CD14-positive monocyte (primary cell): ENCODE results near the gene CHRNB1. TPM values are rescaled to one million over a fixed set of nuclear protein-coding genes. Genes with fewer than 3 reads are reported as not detected.

Source experiments
- DNase-seq, 3 donors: peaks; one replicate each; pipeline ENCODE4 v3.0.0-alpha.2; 2011 to 2022
- H2AFZ ChIP-seq: 2 replicates; pipeline ENCODE4 v1.6.0; 2012; ENCODE audit warnings: mild to moderate bottlenecking, low read depth, low read length, inconsistent platforms; ENCODE audit not compliant: insufficient read depth, poor library complexity, severe bottlenecking
- H3K27ac ChIP-seq, 2 donors: 1 replicate in 1 of 2; 2 replicates in 1 of 2; pipeline ENCODE4 v1.5.1; 2012 to 2013; ENCODE audit warnings: low read length in 2 of 2, control low read depth in 1 of 2, inconsistent platforms in 1 of 2, low read depth in 1 of 2, mild to moderate bottlenecking in 1 of 2
- H3K27me3 ChIP-seq, 2 donors: one replicate each; pipeline versions ENCODE4 v1.6.0 to v1.6.1; 2011 to 2013; ENCODE audit warnings: low read length in 2 of 2; ENCODE audit not compliant: control insufficient read depth in 2 of 2, insufficient read depth in 2 of 2
- H3K36me3 ChIP-seq, 2 donors: replicated peaks in 1 of 2; 1 replicate in 1 of 2; 2 replicates in 1 of 2; pipeline versions ENCODE4 v1.5.1 to v1.6.1; 2012 to 2013; ENCODE audit warnings: low read length in 2 of 2, control low read depth in 1 of 2, inconsistent platforms in 1 of 2, mild to moderate bottlenecking in 1 of 2; ENCODE audit not compliant: insufficient read depth in 2 of 2, control insufficient read depth in 1 of 2
- H3K4me1 ChIP-seq, 2 donors: 1 replicate in 1 of 2; 2 replicates in 1 of 2; pipeline versions ENCODE4 v1.5.1 to v1.6.1; 2012 to 2013; ENCODE audit warnings: low read length in 2 of 2, control low read depth in 1 of 2, inconsistent platforms in 1 of 2, mild to moderate bottlenecking in 1 of 2, moderate library complexity in 1 of 2; ENCODE audit not compliant: insufficient read depth in 2 of 2, control insufficient read depth in 1 of 2
- H3K4me2 ChIP-seq: replicated peaks from 2 replicates; pipeline ENCODE3; 2012; ENCODE audit warnings: low read length, moderate library complexity, mild to moderate bottlenecking; ENCODE audit not compliant: poor library complexity, severe bottlenecking; ENCODE audit errors: extremely low read depth
- H3K4me3 ChIP-seq, 3 experiments: fragments of 200-600 bp in 1 of 3; sonication (generic) in 1 of 3; replicated peaks in 1 of 3; 1 replicate in 2 of 3; 2 replicates in 1 of 3; pipeline ENCODE4 v1.5.1; 2011 to 2013; ENCODE audit warnings: low read length in 3 of 3, mild to moderate bottlenecking in 3 of 3, control low read depth in 2 of 3, low read depth in 2 of 3, inconsistent platforms in 1 of 3, moderate library complexity in 1 of 3
- H3K79me2 ChIP-seq: 2 replicates; pipeline ENCODE4 v1.6.0; 2012; ENCODE audit warnings: mild to moderate bottlenecking, control low read depth, inconsistent platforms, low read length, moderate library complexity; ENCODE audit not compliant: insufficient read depth
- H3K9ac ChIP-seq: 2 replicates; pipeline ENCODE4 v1.6.0; 2017; ENCODE audit warnings: low read length, mild to moderate bottlenecking; ENCODE audit not compliant: insufficient read depth, poor library complexity, severe bottlenecking
- H3K9me3 ChIP-seq, 2 donors: replicated peaks in 1 of 2; 1 replicate in 1 of 2; 2 replicates in 1 of 2; pipeline versions ENCODE4 v1.5.1 to v1.6.1; 2012 to 2013; ENCODE audit warnings: low read length in 2 of 2, control low read depth in 1 of 2; ENCODE audit not compliant: control insufficient read depth in 1 of 2, insufficient read depth in 1 of 2
- H4K20me1 ChIP-seq: 2 replicates; pipeline ENCODE4 v1.6.0; 2012; ENCODE audit warnings: mild to moderate bottlenecking, low read length, control low read depth, moderate library complexity; ENCODE audit not compliant: insufficient read depth
- H3K27ac Mint-ChIP-seq, 7 donors: one replicate each; pipeline ENCODE4 v1.8.0; 2020; ENCODE audit warnings: mild to moderate bottlenecking in 7 of 7, mixed read lengths in 7 of 7, moderate library complexity in 6 of 7, inconsistent platforms in 2 of 7
- H3K27me3 Mint-ChIP-seq, 3 donors: one replicate each; pipeline ENCODE4 v1.8.0; 2021 to 2022; ENCODE audit warnings: low read depth in 3 of 3, mild to moderate bottlenecking in 3 of 3, mixed read lengths in 3 of 3, moderate library complexity in 3 of 3, inconsistent platforms in 1 of 3
- H3K36me3 Mint-ChIP-seq, 2 donors: one replicate each; pipeline ENCODE4 v1.8.0; 2020; ENCODE audit warnings: mixed read lengths in 2 of 2, inconsistent platforms in 1 of 2, mild to moderate bottlenecking in 1 of 2
- H3K4me1 Mint-ChIP-seq: one replicate; pipeline ENCODE4 v1.8.0; 2020; ENCODE audit warnings: mild to moderate bottlenecking, mixed read lengths
- H3K4me3 Mint-ChIP-seq, 2 donors: one replicate each; pipeline ENCODE4 v1.8.0; 2020; ENCODE audit warnings: mild to moderate bottlenecking in 2 of 2, mixed read lengths in 2 of 2, moderate library complexity in 1 of 2
- H3K9me3 Mint-ChIP-seq, 7 donors: one replicate each; pipeline ENCODE4 v1.8.0; 2020 to 2022; ENCODE audit warnings: mixed read lengths in 7 of 7, mild to moderate bottlenecking in 6 of 7, moderate library complexity in 6 of 7, inconsistent platforms in 2 of 7
- CTCF ChIP-seq: fragments of 200-600 bp; IDR thresholded peaks from one replicate; pipeline ENCODE4 v1.8.0; 2022; ENCODE audit warnings: antibody characterized with exemption, mild to moderate bottlenecking
- WGBS: methylation state at CpG from one replicate; pipeline ENCODE4 v1.1.5; 2013; ENCODE audit warnings: missing lambda C conversion rate; ENCODE audit not compliant: insufficient coverage; 5-methylcytosine and 5-hydroxymethylcytosine counted together
- intact Hi-C, 2 donors: fragments of 100-400 bp; cut with micrococcal nuclease; formaldehyde crosslinking; loops; one replicate each; pipeline versions ENCODE4 v1.15.0 to v1.15.1; 2023
- polyA plus RNA-seq, 3 donors: library from polyadenylated mRNA; depleted of rRNA in 1 of 3; unstranded in 2 of 3; stranded (reverse) in 1 of 3; fragments of 300-500 nt in 2 of 3; fragments of >200 nt in 1 of 3; fragmentation: Illumina TruSeq in 2 of 3; gene quantifications; 1 replicate in 2 of 3; 2 replicates in 1 of 3; pipeline ENCODE4 v1.2.3, GENCODE V29; 2012 to 2021

The CHRNB1 gene
- polyA plus RNA-seq, 3 donors = 9.3 to 15.7 (median 14.7) TPM

GRCh38 chr17:7416323-7416722, 28.5 kb upstream of the CHRNB1 start:
- DNase-seq = no peak
- no peak overlapping the region for H3K9ac ChIP-seq
- no peak overlapping the region for H3K4me3 ChIP-seq
- H3K36me3 Mint-ChIP-seq = no peaks in the 10 kb centered on the region
- WGBS = 94% methylated on average over 4 of the region's 6 CpGs
- TF ChIP-seq CTCF = no peak
- H3K4me3 Mint-ChIP-seq = no peak overlapping the region
- H3K36me3 ChIP-seq = no peaks in the 10 kb centered on the region
- no peak overlapping the region for H3K27ac ChIP-seq
- H3K27me3 Mint-ChIP-seq = peaks cover 1 to 14% (median 7%) of the 10 kb centered on the region in 3 donors
- no peaks in the 10 kb centered on the region for H3K4me1 Mint-ChIP-seq
- no peaks in the 10 kb centered on the region for H4K20me1 ChIP-seq
- intact Hi-C loops = no loop called here
- no peaks in the 10 kb centered on the region for H3K27me3 ChIP-seq
- no peak overlapping the region for H3K4me2 ChIP-seq
- no peaks in the 10 kb centered on the region for H3K4me1 ChIP-seq
- no peaks in the 10 kb centered on the region for H3K79me2 ChIP-seq
- H2AFZ ChIP-seq = no peak overlapping the region
- no peaks in the 10 kb centered on the region for H3K9me3 Mint-ChIP-seq
- peak overlapping the region in 1 of 7 donors; percentile 32 for H3K27ac Mint-ChIP-seq
- no peaks in the 10 kb centered on the region for H3K9me3 ChIP-seq

- Histone ChIP-seq H3K9ac (no peak overlapping the region), H3K27ac (no peak overlapping the region), H3K4me3 (no peak overlapping the region), H3K4me1 (no peaks in the 10 kb centered on the region), H3K36me3 (no peaks in the 10 kb centered on the region), H2AFZ (no peak overlapping the region), H3K9me3 (no peaks in the 10 kb centered on the region), H3K79me2 (no peaks in the 10 kb centered on the region), H3K27me3 (no peaks in the 10 kb centered on the region), H4K20me1 (no peaks in the 10 kb centered on the region), H3K4me2 (no peak overlapping the region)
- Mint-ChIP-seq H3K36me3 (no peaks in the 10 kb centered on the region), H3K27ac (no peak overlapping the region), H3K4me3 (no peak overlapping the region), H3K27me3 (peaks cover 1 to 13% (median 7%) of the 10 kb centered on the region in 3 donors), H3K4me1 (no peaks in the 10 kb centered on the region), H3K9me3 (no peaks in the 10 kb centered on the region)
- no peak for DNase-seq
- no peak for TF ChIP-seq CTCF
- intact Hi-C loops = no loop called here
- WGBS = 96% methylated on average over 47 of the region's 54 CpGs
Observed at GRCh38 chr17:7417056-7417655, 27.7 kb upstream of the CHRNB1 start.
